NCI-H2029 (cell line): ENCODE measurements around the gene ANKH.

Experiments
- DNase-seq: peaks from one replicate; lab custom pipeline; 2025; lab: John Stamatoyannopoulos, UW

The ANKH gene

DNA sequence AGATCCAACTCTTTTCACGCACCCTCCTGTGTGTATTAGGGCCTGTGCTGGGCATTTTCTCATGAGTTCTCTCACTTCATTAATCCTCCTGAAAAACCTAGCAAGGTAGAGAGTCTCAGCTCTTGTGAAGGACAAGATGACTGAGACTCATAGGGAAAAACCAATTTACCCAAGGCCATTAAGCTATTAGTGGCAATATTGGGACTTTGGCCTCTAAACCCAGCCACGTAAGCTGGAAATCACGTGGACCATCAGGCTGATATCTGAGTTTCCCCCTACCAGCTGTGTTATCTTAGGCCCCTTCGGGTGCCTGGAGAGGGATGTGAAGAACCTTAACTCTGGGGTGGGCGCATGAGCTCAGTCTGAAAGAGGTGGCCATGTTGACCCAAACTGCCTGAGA is 80.7 kb downstream of the ANKH start:
- DNase-seq: no peak

DNA sequence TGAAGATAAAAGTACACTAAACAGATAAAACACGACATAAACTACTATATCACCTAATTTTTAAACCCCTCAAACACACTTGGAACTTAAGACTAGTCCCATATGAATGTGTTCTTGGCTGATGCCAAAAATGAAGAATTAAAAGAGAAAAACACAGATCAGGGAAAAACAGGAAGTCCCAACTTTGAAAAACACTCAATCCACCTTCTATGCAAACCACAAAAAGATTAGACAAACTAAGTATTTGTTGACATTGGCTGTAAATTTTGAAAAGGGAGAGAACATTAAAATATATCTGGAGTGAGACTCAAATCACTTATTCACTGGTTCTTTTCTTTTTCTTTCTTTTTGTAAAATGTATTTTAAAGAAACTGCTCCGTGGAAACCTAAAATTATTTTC is 81.4 kb downstream of the ANKH start:
- no peak for DNase-seq

DNA sequence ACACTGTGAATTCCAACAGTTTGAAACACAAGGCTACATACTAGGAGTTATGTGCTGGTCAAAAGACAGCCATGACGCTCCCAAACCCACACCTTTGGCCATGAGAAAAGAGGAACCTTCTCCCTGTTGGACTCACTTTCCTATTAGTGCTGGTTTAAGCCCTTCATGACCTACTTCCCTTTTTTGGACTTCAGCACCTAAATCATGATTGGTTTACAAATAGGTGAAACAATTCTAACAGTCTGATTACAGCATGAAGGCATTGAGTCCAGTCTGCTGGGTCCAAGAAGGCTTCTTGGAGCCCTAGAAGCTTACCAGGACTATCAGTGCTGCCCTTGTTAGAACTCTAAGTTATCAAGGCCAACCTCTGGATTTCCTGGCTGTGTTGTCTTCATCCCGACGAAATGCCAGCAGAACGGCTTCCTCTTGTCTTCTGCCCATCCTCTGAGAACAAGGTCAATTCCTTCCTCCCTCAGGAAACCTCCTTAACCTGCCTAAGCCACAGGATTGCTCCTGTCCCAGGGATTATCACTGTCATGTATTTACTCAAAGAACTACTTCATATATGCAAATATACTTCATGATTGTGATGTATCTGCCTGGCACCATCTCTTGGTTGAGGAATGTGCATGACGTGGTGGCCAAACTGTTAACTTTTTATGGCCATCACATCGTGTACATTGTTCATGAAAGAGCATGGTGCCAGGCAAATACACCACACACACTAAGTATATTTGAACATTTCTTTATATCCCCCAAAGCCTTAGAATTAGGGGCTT is 83.6 kb downstream of the ANKH start:
- DNase-seq: no peak

DNA sequence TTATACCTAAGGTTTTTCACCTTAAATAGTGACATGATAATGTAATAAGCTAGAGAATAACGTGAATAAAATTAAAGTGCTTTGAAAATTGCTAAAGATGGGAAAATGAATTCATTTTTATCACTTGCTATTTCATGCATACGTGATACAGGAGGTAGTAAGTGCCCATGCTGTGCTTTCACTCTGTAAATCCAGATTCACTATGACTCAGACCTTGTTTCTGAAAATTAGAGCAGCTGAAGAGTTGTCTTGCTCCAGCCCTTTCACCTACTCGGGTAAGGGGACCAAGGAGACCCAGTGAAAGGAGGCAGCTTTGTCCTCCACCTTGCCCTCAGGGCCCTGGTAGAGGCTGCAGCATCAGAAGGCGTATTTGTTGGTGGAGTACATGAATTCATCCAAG is 87.9 kb downstream of the ANKH start:
- no peak for DNase-seq

DNA sequence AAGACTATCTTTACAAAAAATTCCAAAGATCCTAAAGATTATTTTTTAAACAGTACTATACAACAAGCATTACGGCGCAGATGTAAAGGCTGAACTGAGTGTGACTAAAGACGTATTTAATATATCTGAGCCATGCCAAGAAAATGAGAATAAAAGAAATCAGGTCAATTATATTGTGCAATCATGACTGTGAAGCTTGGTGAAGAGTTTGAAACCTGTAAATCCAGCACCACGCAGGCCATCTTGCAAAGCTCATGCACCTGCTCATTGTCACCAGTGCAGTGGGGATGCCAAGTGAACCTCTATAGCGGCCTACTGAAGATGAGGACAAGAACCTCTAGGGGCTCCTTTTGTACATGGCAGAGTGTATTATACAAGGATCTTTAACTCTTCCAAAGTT is 89.0 kb downstream of the ANKH start:
- no peak for DNase-seq

DNA sequence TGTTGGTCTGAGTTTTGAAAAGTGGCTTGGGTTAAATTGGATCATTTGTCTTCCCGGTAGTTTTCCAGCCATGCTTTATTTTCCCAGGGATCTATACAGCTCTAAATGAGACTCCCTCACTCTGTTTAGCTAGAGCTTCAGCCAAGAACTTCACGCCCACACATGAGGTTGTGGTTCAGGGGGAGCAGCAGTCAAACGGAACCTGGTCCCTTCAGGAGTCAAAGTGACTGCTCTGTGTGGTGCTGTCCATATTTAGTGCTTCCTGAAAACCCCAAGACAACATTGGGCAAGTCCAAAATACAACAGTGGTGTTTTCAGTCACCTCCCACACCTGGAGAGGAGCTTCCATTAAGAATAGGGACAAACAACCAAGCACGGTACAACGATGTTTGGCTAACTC is 90.5 kb downstream of the ANKH start:
- DNase-seq: no peak

DNA sequence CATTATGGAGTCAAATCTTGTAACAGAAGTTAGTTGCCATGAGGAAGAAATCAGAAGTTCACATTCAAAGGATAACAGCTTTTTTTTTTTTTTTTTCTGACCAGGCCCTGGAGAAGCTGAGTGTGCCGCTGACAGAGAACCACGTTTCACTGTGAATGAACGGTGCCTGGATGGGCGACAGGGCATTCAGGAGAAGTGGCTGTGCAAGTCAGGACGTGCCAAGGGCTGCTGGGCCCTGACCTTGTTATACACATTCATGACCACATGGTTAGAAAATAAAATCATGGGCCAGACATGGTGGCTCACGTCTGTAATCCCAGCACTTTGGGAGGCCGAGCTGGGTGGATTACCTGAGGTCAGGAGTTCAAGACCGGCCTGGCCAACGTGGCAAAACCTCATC is 91.6 kb downstream of the ANKH start:
- DNase-seq: no peak

DNA sequence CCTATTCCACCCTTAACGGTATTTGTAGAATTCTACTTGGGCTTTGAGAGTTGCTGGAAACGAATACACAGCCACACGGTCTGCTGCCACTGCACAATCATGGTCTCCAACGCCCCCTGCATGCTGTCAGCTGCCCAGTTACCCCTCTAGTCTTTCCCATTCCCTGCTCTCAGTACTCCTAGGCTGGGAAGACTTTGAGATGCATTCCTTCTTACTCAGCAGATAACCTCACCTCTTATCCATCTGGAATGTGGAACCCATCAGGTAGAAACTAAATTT is 92.8 kb downstream of the ANKH start:
- DNase-seq: no peak

DNA sequence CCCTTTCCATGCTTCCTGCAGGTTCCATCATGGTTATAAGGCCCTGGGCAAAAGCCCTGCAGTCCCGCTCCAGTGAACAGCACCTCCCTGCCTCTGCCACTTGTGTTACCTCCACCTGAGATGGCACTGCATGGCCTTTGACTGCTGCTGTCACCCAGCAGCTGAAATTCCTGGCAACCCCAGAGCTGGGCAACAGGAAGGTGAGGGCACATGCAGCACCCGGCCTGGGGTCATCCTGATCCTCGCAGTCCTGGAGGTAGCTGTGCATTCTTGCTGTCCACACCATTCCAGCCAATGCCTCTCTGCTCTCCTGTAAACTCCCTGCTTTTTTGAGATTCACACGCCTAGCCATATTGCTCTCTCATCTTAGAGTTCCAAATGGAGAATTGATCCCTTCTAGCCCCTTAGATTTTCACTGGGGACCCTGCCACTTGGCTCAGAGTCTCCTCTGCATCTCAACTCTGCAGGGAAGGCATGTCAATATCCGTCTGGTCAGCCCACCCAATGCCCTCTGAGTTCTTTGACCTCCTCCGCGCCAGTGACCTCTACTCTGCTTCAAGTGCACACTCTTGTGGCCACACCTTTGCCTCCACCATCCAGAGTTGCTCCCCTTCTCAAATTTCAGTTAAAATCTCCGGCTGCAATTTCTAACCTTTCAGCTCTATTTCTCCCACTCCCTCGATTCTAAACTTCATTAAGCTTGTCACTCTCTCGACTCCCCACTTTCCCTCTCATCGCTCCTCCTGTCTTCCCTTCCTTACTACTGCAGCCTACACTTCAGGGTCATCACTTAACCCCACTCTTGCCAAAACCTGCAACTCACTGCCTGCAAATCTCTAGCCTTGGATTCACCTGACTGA is 93.4 kb downstream of the ANKH start:
- no peak for DNase-seq

DNA sequence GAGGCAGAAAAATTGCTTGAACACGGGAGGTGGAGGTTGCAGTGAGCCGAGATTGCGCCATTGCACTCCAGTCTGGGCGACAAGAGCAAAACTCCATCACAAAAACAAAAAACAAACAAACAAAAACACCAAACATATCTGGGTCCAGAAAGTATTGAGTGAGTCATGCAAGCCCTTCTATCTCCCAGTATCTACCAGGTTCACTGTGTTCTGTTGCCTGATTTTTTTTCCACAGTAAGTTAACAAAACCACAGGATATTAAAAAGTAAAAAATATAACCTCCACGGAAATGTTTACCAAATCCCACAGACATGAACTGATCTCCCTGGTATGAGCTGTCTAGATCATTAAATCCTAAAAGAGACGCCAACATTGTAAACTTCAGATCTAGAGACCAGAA is 94.4 kb downstream of the ANKH start:
- no peak for DNase-seq

DNA sequence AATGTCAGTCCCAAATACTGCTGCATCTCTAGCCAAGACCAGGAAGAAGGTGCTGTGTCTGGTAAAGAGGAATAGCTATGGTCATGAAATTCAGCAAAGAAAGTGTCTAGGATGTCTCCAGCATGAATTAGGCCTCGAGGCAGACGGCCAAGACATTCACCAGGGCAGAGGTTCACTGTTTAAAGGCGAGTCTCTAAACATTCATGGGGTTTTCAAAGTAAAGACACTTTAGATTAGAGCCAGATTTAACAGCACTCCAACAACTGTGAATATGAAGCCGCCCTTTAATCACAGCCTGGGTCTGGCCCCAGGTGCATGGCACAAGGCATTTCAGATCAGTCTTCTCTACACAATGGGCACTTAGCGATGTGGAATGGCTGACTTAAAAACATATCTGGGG is 95.0 kb downstream of the ANKH start:
- no peak for DNase-seq

DNA sequence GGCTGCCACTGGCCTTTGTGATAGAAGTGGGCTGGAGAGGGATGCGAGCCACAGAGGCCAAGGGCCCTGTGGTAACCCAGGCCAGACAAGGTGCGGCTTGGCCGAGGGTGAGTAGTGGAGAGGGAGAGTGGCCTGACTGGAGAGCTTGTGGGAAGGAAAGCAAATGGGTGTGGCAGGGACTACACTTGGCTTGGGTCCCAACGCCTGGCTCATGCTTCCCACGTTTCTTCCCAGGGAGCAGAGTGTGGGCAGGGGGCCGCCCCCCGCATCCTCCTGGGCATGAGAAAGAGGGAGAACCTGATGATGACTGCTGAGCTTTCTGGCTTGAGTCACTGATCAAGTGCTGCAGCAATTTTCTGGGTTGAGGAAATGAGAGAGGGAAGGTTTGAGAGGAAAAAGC is 95.7 kb downstream of the ANKH start:
- peak; percentile 27 for DNase-seq

DNA sequence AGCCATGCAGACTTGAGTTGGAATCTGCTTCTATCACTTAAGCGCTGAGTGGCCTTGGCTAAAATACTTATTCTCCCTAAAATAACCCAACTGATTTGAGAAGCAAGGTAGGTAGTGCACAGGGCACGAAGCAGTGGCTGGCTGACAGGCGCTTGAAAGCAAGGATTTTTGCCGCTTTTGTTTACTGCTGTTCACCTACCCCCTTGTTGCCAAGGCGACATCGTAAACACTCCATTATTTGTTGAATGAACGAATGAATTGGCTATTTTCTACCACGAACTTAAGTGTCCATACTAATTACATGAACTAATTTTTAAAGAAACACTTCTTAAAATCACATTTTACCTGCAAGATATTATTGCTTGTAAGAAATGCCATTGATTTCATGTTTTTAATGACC is 98.0 kb downstream of the ANKH start:
- DNase-seq: peak; percentile 56

DNA sequence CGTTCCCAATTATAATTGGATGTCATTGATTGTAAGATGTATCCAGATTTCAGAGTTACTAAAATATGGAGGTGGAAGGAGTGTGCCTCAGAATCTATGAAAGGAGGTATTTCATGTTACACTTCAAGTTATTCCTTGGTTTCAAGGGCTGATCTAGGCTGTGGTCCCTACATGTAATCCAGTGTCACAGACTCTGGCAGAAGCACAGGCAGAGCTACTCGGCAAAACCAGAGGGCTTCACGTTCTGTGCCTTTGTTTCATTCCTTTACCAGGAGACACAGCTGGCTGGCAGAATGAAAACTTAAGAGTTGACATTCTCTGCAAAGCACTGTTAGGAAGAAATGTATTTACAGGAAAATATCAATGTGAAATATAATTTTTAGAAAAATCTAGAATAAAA is 99.6 kb downstream of the ANKH start:
- no peak for DNase-seq

DNA sequence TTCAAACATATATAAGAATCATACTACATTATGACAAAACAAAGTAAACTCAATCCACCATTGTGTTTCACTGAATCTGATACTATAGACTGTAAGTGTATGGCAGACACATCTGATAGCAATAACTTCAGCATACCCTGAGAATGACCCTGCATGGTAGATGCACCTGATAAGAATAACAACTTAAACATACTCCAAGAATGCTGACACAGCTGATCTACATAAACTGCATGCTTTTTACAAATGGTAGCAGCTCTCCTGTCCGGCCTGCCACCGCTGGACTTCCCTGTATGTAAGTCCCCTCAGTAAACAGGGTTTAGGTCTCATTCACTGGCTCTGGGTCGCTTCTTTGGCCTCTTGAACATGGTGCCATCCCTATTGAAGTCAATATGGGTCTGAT is 100.4 kb downstream of the ANKH start:
- DNase-seq: no peak

DNA sequence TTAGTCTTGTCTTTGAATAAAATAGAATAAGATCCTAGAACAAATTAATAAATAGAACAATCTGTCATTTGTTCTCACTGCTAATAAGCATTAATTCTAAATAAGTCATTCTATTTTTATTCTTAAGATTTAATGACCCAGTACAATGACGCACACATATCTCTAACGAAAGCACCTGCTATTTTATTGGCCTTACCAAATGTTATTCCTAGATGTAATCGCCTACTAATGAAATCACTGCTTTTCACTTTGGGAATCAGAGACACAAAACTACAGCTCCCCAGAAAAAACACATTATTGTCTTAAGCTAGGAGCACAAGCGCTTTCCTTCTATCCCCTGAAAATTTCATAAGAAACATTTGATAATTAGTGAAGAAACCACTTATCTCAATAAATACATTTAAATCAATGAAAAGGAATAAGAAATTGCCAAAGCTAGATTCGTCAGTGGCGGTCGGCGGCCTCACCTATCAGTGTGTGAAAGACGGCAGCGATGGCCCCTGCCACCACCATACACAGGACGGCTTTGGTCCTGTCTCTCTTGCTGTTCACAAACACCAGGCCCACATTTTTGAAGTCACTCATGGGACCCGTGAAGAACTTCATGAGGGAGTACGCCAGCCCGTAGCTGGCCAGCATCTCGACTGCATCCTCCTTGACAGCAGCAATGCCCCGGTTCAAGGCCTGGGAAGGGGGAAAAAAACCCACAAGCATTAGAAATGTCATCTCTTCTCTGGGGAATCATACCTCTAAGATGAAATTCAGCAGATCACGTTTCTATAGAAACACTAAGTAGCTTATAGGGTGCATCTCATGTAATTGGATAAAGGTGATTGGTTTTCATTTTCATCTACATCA is 102.8 kb downstream of the ANKH start:
- no peak for DNase-seq

DNA sequence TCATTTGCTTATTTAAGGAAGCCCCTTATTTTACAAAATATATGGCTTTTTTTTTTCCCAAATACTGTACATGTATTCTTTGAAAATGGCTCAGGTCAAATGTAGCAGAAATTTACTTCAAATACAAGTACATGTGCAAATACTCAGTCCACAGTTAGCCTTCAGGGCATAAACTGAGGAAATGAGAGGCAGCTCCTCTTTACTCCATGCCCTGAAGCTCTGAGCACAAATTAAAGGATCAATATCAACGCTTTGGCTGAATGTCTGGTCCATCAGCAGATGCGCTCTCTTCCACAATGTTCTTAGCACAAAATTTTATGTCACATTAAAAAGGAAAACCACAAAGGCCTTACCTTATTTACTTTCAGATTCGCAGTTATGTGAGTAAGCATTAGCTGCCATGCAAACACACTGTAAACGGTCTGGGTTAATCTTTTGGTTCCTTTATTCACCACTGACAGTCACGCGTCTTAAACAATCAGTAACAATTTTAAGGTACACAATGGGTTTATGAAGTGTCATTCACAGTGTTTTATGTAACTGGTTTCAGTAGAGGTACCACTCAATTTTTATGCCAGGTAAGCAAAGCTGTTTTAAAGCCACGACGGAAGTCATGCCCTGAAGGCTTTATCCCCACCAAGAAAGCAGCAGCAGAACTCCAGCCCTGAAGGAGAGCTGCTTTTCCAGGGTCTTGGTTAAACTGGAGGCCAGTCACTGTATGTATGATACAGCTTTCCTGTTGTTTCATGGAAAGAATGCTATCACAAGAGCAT is 103.7 kb downstream of the ANKH start:
- peak; percentile 81 for DNase-seq

DNA sequence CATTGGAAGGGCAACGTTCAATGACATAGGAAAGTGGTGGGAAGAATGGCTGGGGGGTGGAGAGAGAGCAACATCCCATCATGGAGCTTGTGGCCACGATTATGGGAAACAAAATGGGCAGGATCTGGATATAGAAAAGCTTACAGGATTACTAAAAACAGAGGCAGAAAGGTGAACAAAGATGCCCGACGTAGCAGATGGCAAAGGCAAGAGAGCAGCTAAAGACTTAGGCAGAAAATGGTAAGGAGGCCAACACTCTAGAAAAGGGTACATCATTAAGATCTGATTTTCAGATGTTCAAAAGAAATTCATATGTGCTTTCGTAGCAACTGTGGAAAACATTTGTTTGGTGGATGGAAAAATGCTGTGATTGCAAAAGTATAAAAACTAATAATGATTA is 104.5 kb downstream of the ANKH start:
- DNase-seq: no peak

DNA sequence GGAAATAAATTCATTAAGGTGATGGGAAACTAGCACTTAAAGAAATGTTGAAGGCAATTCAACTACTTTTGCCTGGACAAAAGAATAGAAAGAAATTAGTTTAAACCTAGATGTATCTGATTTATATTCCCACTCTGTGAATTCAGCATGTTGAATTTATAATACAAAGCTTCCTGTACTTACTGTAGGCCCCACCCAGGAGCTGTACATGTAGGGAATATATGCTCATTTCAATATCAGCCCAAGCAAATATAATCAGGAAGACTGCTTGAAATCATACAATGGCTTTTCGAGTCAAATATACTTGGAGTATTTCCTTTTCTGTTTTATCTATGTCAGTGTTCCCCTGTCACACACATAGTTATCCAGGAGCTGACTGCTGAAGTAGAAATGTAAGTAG is 105.0 kb downstream of the ANKH start:
- DNase-seq: no peak

DNA sequence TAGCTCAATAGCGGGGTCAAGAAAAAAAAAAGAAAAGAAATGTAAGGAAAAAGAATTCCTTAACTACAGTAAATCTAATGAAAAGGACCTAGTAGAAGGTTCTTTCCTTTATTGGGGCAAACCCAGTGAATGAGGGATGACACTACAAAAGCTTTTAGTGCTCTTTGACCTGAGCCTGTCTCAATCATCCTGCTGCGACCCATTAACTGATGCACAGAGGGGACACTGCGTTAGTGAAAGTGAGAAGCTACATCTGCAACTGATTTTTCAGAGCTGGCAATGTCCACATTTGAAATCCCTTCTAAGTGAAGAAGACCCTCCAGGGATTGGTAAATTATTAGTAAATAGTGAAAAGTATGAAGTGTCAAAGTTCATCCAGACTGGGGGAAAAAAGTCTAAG is 106.0 kb downstream of the ANKH start:
- DNase-seq: no peak

DNA sequence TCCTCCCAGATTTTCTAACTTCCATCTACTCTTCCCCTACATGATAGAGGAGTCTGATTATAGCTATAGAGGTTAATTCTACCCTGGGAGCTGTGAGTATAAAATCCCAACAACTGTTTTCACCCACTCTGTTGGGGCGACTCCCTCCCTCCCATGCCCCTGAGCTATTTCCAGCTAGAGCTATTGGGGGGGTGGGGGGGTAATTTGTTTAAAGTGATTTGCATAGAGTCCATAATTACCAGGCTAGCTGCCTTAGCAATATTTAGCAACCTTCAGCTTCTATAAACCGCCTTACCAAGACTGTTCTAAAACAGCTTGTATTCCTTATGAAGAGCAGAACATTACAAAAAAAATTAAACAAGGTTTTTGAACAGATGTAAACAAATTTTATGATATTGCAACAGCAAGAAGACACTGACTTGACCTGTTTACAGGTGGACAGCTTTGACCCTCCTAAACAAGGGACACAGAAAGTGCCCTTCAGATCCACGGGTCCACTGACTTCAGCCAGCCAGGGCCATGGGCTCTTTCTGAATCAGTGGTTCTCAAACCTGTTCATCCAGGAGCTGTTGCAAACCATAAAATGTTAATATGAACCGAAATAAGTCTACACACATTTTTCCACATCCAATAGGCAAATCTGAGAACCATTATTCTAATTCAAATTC is 108.9 kb downstream of the ANKH start:
- DNase-seq: no peak
